MM.1S (cell line): ENCODE measurements around the gene KRTAP5-6.

ENCODE experiments used
- DNase-seq: peaks from one replicate; pipeline ENCODE4 v3.0.0-alpha.2; 2015
- H2AFZ ChIP-seq: fragments of 300-600 bp; sonication (generic); 2 replicates; pipeline ENCODE4 v1.6.0; 2016; ENCODE audit warnings: antibody characterized with exemption, low read length
- H3F3A ChIP-seq: fragments of 300-600 bp; sonication (generic); 2 replicates; pipeline ENCODE4 v1.6.1; 2016; ENCODE audit warnings: mild to moderate bottlenecking, antibody characterized with exemption, low read length, moderate library complexity, mixed read lengths; ENCODE audit not compliant: insufficient read depth
- H3K27ac ChIP-seq: fragments of 300-600 bp; sonication (generic); 2 replicates; pipeline ENCODE4 v1.5.1; 2016; ENCODE audit warnings: mild to moderate bottlenecking, low read length
- H3K27me3 ChIP-seq: fragments of 300-600 bp; sonication (generic); replicated peaks from 2 replicates; pipeline ENCODE4 v1.6.0; 2016; ENCODE audit warnings: low read length; ENCODE audit not compliant: insufficient read depth
- H3K36me3 ChIP-seq: fragments of 300-600 bp; sonication (generic); replicated peaks from 2 replicates; pipeline ENCODE4 v1.6.1; 2016; ENCODE audit warnings: mild to moderate bottlenecking, low read length, mixed read lengths; ENCODE audit not compliant: insufficient read depth
- H3K4me1 ChIP-seq: fragments of 300-600 bp; sonication (generic); 2 replicates; pipeline ENCODE4 v1.6.1; 2016; ENCODE audit warnings: low read length, mixed read lengths
- H3K4me2 ChIP-seq: fragments of 300-600 bp; sonication (generic); 2 replicates; pipeline ENCODE4 v1.6.0; 2016; ENCODE audit warnings: low read depth, low read length
- H3K4me3 ChIP-seq: fragments of 300-600 bp; sonication (generic); 2 replicates; pipeline ENCODE4 v1.5.1; 2016; ENCODE audit warnings: low read length, mixed read lengths
- H3K79me2 ChIP-seq: fragments of 300-600 bp; sonication (generic); 2 replicates; pipeline ENCODE4 v1.6.1; 2016; ENCODE audit warnings: mixed run types, low read length, mixed read lengths
- H3K9ac ChIP-seq: fragments of 300-600 bp; sonication (generic); 2 replicates; pipeline ENCODE4 v1.6.1; 2016; ENCODE audit warnings: low read length, mixed read lengths
- H3K9me2 ChIP-seq: fragments of 300-600 bp; sonication (generic); replicated peaks from 2 replicates; pipeline ENCODE4 v1.6.1; 2016; ENCODE audit warnings: mild to moderate bottlenecking, low read length, mixed read lengths; ENCODE audit not compliant: insufficient read depth
- H3K9me3 ChIP-seq: fragments of 300-600 bp; sonication (generic); replicated peaks from 2 replicates; pipeline ENCODE4 v1.6.1; 2016; ENCODE audit warnings: mild to moderate bottlenecking, low read length, mixed read lengths; ENCODE audit not compliant: insufficient read depth
- H4K20me1 ChIP-seq: fragments of 300-600 bp; sonication (generic); 2 replicates; pipeline ENCODE4 v1.6.1; 2016; ENCODE audit warnings: mild to moderate bottlenecking, low read length, moderate library complexity, mixed read lengths; ENCODE audit not compliant: insufficient read depth
- EZH2 ChIP-seq: fragments of 300-600 bp; sonication (generic); optimal IDR thresholded peaks from 2 replicates; pipeline ENCODE3; 2017; ENCODE audit warnings: low read depth, mild to moderate bottlenecking, antibody characterized with exemption, low read length, mixed read lengths
- EZH2phosphoT487 ChIP-seq: fragments of 300-600 bp; sonication (generic); IDR thresholded peaks from 2 replicates; pipeline ENCODE4 v1.6.1; 2018; ENCODE audit warnings: antibody characterized with exemption, low read length
- TF ChIP-seq, protein P1 (sequence below): fragments of 300-600 bp; sonication (generic); IDR thresholded peaks from 2 replicates; pipeline ENCODE4 v1.5.1; 2016; ENCODE audit warnings: antibody characterized with exemption, low read length, mixed read lengths

Gene KRTAP5-6

DNA sequence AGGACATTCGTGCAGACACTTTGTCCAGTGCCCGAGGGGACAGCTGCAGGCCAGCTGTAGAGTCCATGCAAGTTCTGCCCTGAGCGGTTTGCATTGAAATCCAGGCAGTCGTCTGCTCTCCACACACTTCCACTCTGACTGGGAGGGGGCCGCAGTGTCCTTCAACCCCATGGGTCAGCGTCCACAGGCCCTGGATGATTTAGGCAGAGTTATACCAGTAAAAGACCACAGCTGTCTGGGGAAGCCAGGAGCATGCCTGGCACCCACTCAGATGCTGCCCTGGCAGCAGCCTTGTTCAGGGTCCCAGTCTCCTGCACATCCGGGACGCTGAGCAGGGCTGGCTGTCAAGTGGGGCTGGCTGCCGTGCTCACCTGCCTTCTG, 40.9 kb upstream of the KRTAP5-6 start:
- TF ChIP-seq, protein P1, sequence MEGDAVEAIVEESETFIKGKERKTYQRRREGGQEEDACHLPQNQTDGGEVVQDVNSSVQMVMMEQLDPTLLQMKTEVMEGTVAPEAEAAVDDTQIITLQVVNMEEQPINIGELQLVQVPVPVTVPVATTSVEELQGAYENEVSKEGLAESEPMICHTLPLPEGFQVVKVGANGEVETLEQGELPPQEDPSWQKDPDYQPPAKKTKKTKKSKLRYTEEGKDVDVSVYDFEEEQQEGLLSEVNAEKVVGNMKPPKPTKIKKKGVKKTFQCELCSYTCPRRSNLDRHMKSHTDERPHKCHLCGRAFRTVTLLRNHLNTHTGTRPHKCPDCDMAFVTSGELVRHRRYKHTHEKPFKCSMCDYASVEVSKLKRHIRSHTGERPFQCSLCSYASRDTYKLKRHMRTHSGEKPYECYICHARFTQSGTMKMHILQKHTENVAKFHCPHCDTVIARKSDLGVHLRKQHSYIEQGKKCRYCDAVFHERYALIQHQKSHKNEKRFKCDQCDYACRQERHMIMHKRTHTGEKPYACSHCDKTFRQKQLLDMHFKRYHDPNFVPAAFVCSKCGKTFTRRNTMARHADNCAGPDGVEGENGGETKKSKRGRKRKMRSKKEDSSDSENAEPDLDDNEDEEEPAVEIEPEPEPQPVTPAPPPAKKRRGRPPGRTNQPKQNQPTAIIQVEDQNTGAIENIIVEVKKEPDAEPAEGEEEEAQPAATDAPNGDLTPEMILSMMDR: no peak
- TF ChIP-seq EZH2phosphoT487 (no peak), EZH2 (no peak)

DNA sequence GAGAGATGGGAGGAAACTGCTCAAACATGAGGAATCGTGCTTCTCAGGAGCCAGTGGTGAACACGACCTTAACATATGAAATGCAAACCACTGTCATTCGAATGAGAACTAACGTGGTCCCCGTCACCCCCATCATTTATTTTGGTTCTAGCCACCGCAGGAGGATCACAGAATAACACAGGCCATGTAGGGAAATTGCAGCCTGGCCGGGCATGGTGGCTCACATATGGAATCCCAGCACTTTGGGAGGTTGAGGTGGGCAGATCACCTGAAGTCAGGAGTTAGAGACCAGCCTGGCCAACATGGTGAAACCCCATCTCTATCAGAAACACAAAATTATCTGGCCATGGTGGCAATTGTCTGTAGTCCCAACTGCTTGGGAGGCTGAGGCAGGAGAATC, 40.3 kb upstream of the KRTAP5-6 start:
- Histone ChIP-seq H3K27me3 (peaks cover 91% of the 10 kb centered on the region), H4K20me1 (no peaks in the 10 kb centered on the region), H3K36me3 (no peaks in the 10 kb centered on the region), H3K79me2 (no peaks in the 10 kb centered on the region), H3K9me3 (no peaks in the 10 kb centered on the region), H3K9ac (no peak overlapping the region), H3K27ac (no peak overlapping the region), H3K4me2 (no peak overlapping the region), H3F3A (no peaks in the 10 kb centered on the region), H3K4me3 (no peak overlapping the region), H2AFZ (no peak overlapping the region), H3K4me1 (no peaks in the 10 kb centered on the region), H3K9me2 (no peaks in the 10 kb centered on the region)
- no peak for DNase-seq
- TF ChIP-seq, protein P1: no peak
- no peak for TF ChIP-seq EZH2
- TF ChIP-seq EZH2phosphoT487: no peak

More for the DNA sequence above, 40.9 kb upstream of the KRTAP5-6 start:
- Histone ChIP-seq H3K9me2 (no peaks in the 10 kb centered on the region), H3K9ac (no peak overlapping the region), H3K4me2 (no peak overlapping the region), H3K9me3 (no peaks in the 10 kb centered on the region), H3K27ac (no peak overlapping the region), H3K4me3 (no peak overlapping the region), H2AFZ (no peak overlapping the region), H4K20me1 (no peaks in the 10 kb centered on the region), H3K36me3 (no peaks in the 10 kb centered on the region), H3K79me2 (no peaks in the 10 kb centered on the region), H3F3A (no peaks in the 10 kb centered on the region), H3K4me1 (no peaks in the 10 kb centered on the region), H3K27me3 (peaks cover 96% of the 10 kb centered on the region)
- no peak for DNase-seq

DNA sequence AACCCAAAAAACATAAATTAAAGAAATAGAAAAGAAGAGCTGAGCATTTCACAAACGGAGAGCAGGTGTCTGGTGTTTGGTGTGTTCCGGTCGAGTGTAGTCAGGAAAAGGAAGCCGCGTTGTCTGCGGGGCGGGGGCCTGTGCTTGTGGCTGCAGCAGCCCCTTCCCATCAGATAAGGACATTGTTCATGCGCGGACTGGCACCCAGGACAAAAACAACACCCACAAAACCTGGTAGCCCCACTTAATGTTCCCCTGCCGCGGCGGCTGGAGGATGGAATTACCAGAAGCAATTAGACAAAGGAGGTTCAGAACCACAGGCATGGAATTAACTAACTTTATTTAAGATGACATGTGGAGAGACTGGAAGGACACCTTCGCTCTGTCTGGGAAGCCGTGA, 37.5 kb upstream of the KRTAP5-6 start:
- Histone ChIP-seq H3K36me3 (no peaks in the 10 kb centered on the region), H3K79me2 (no peaks in the 10 kb centered on the region), H3K4me2 (no peak overlapping the region), H3F3A (no peaks in the 10 kb centered on the region), H3K27me3 (peaks cover 76% of the 10 kb centered on the region), H3K27ac (no peak overlapping the region), H4K20me1 (no peaks in the 10 kb centered on the region), H2AFZ (no peak overlapping the region), H3K9ac (no peak overlapping the region), H3K9me3 (no peaks in the 10 kb centered on the region), H3K4me3 (no peak overlapping the region), H3K4me1 (no peaks in the 10 kb centered on the region), H3K9me2 (no peaks in the 10 kb centered on the region)
- no peak for DNase-seq
- TF ChIP-seq, protein P1: no peak
- no peak for TF ChIP-seq EZH2
- no peak for TF ChIP-seq EZH2phosphoT487
